ENCODE measurements around the gene SIAE. TPM values are rescaled to one million over a fixed set of nuclear protein-coding genes. Genes with fewer than 3 reads are reported as not detected.

SIAE gene, protein sequence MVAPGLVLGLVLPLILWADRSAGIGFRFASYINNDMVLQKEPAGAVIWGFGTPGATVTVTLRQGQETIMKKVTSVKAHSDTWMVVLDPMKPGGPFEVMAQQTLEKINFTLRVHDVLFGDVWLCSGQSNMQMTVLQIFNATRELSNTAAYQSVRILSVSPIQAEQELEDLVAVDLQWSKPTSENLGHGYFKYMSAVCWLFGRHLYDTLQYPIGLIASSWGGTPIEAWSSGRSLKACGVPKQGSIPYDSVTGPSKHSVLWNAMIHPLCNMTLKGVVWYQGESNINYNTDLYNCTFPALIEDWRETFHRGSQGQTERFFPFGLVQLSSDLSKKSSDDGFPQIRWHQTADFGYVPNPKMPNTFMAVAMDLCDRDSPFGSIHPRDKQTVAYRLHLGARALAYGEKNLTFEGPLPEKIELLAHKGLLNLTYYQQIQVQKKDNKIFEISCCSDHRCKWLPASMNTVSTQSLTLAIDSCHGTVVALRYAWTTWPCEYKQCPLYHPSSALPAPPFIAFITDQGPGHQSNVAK
- total RNA-seq, result 7.1 and 18.6 TPM in 2 replicates

DNA sequence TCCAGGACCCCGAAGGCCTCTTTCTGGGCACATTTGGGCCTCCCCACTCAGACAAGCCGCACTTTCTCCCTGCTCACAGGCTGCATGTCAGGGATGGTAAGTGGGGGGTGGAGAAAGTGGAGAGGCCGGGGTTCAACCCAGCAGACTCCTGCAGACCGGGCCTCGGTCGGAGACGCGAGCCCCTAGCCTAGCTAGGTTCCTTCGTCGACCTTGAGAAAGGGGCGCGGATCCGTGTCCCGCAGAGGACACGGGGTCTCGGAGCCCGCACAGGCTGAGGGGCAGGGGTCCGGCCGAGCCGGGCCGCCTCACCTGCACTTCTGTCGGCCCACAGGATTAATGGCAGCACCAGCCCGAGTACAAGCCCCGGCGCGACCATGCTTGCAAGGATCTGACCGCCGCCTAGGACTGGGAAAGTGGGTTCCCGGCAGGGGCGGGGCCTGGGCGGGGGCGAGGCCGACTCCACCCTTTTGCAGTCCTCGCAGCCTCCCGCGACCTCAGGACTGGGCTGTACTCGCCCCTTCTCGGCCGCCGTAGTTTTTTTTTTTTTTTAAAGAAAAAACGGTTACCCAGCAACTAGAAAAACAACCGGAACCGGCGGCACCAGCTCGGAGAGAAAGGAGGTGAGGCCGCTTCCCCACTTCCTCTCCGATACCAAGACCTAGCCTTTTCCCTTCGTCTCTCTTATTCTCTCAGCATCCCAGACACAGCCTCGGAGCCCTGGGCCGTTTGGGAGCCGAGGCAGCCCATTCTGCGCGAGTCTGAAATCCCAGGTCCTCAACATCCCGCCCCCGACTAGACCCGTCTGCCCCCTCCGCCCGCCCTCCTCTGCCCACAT lies at the start of gene SIAE, which contains the start of gene SPA17:
Gene SIAE (minus strand): TSS at position 407 of the 835 bp plus-strand sequence. CDS start 31 bp downstream, at position 376.
Gene SPA17 (plus strand): TSS at position 572 of the 835 bp plus-strand sequence. CDS start 1,361 bp downstream, outside the sequence.

DNA sequence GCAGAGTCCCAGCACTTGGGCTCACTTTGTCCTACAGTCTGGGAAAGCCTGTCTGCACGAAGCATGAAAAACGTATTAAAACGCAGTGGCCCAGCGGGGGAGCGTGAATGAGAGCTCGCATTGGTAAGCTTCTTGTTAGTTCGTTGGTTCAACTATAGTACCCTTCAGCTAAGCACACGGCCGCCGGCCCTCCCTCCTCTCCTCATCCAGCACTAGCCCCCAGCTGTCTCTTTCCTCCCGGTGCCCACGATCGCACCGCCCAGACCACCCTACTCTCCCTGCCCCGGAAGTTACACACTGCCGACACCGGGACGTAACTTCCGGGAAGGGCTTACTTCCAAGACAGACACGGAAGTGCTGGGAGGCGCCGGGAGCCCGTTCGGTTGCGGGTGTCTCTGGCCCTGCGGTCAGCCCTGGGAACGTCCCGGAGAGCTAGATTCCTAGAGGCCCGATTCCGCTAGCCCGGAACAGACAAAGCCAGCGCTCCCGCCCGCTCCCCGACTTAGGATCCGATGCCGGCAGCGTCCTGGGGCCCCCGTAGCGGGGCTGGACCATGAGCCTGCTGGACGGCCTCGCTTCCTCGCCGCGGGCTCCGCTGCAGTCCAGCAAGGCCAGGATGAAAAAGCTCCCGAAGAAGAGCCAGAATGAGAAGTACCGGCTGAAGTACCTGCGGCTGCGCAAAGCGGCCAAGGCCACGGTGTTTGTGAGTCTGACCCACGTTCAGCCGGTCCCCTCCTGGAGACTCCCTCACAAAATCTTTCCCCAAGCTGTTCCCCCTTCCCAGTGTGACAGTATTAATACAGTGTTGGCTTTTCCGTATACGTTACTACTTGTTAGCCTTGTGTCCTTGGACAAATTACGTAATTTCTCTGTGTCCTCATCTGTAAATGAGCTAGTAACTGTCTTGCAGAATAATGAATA lies 50.7 kb downstream of the SIAE start, which contains the start of gene TBRG1:
Gene TBRG1 (plus strand): TSS at position 334 of the 921 bp plus-strand sequence. CDS start 220 bp downstream, at position 554.

DNA sequence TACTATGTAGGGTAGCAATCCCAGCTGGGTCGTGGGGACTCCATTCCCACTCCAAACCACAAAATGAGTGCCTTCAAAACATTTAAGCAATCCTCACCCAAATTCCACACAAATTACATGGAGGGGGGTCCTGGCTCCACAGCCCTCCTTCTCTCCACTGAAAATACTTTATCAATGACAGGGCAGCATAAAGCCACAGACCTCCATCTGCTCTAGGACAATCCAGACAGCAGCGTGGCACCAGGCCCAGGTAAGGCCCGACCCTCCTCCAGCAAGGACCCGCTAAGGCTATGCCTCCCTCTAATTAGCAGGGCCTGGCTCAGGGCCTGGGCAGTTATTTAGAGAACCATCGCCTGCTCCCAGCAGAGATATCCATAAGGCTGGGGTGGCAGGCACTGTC lies 62.5 kb downstream of the SIAE start, which contains the start of gene PANX3:
Gene PANX3 (plus strand): TSS at position 365 of the 400 bp plus-strand sequence. CDS start 129 bp downstream, outside the sequence.

Other genes starting within 250 kb of the SIAE start
- not detected in 2 replicates for gene OR8B4, start 248.9 kb downstream of the SIAE start, total RNA-seq
- not detected in 2 replicates for gene OR8B8, start 228.0 kb downstream of the SIAE start, total RNA-seq
- gene OR8B12, start 130.1 kb downstream of the SIAE start, total RNA-seq, result not detected in 2 replicates
- gene OR8A1, start 103.7 kb downstream of the SIAE start, total RNA-seq, result not detected in 2 replicates
- not detected in 2 replicates for gene PANX3, start 62.3 kb downstream of the SIAE start, total RNA-seq
- 23.6 and 28.2 TPM in 2 replicates for gene TBRG1, start 50.9 kb downstream of the SIAE start, total RNA-seq
- 8.2 and 13.0 TPM in 2 replicates for gene SPA17, start 165 bp upstream of the SIAE start, total RNA-seq
- gene NRGN, start 66.2 kb upstream of the SIAE start, total RNA-seq, result 0.28 and 0.77 TPM in 2 replicates
- gene VSIG2, start 78.5 kb upstream of the SIAE start, total RNA-seq, result not detected in 2 replicates
- 2.5 and 7.1 TPM in 2 replicates for gene ESAM, start 88.6 kb upstream of the SIAE start, total RNA-seq
- gene MSANTD2, start 126.7 kb upstream of the SIAE start, total RNA-seq, result 8.5 and 8.8 TPM in 2 replicates
- gene ROBO3, start 191.7 kb upstream of the SIAE start, total RNA-seq, result 6.1 and 6.2 TPM in 2 replicates
- 1.1 and 6.9 TPM in 2 replicates for gene ROBO4, start 224.1 kb upstream of the SIAE start, total RNA-seq
- not detected in 2 replicates for gene HEPN1, start 245.5 kb upstream of the SIAE start, total RNA-seq